ENCODE measurements around the gene KBTBD4.

KBTBD4 gene

GRCh38 chr11:47605921-47606320 lies 27.2 kb upstream of the KBTBD4 start:
- no peak for TF ChIP-seq CTCF (IDR thresholded peaks at IDR 0.05; ENCODE audit: control extremely low read depth, extremely low read depth, low read depth, missing control alignments)
- DNase-seq (ENCODE audit: extremely low spot score) = no peak
- ChIA-PET CTCF (interaction anchor here (1.0 to 3.0 kb wide), 2 partner anchors 9 to 13 kb away, joined by 3 to 17 read pairs; partner anchors contain the start of gene C1QTNF4), POLR2A (no interaction called here)

GRCh38 chr11:47603295-47603694 lies 24.5 kb upstream of the KBTBD4 start:
- TF ChIP-seq CTCF (IDR thresholded peaks at IDR 0.05; ENCODE audit: control extremely low read depth, extremely low read depth, low read depth, missing control alignments) = no peak
- ChIA-PET POLR2A (no interaction called here), CTCF (interaction anchor here (1.4 kb wide), 1 partner anchor 13 kb away, joined by 3 read pairs; no protein-coding TSS in a partner anchor)
- no peak for DNase-seq (ENCODE audit: extremely low spot score)

- DNase-seq (ENCODE audit: extremely low spot score) = no peak
- no peak for TF ChIP-seq CTCF (IDR thresholded peaks at IDR 0.05; ENCODE audit: control extremely low read depth, extremely low read depth, low read depth, missing control alignments)
- CTCF ChIA-PET = interaction anchor here (1.5 kb wide), 1 partner anchor 21 kb away, joined by 3 read pairs; the partner anchor contains the start of genes KBTBD4 and NDUFS3
- POLR2A ChIA-PET = no interaction called here
Measured at GRCh38 chr11:47599902-47600301, 21.1 kb upstream of the KBTBD4 start.

GRCh38 chr11:47595967-47596366 lies 17.2 kb upstream of the KBTBD4 start:
- no peak for TF ChIP-seq CTCF (IDR thresholded peaks at IDR 0.05; ENCODE audit: control extremely low read depth, extremely low read depth, low read depth, missing control alignments)
- DNase-seq (ENCODE audit: extremely low spot score) = no peak
- CTCF ChIA-PET = interaction anchor here (1.9 to 5.1 kb wide), 3 partner anchors 10 to 12 kb away, joined by 4 to 17 read pairs (median 8); partner anchors contain the start of gene FAM180B
- POLR2A ChIA-PET = no interaction called here

- no peak for DNase-seq (ENCODE audit: extremely low spot score)
- CTCF ChIA-PET = interaction anchor here (1.9 to 5.1 kb wide), 3 partner anchors 9 to 12 kb away, joined by 4 to 17 read pairs (median 8); partner anchors contain the start of gene FAM180B
- POLR2A ChIA-PET = interaction anchor here (0.9 kb wide), 1 partner anchor 10 kb away, joined by 3 read pairs; no protein-coding TSS in a partner anchor
- TF ChIP-seq CTCF (IDR thresholded peaks at IDR 0.05; ENCODE audit: control extremely low read depth, extremely low read depth, low read depth, missing control alignments) = no peak
Measured at GRCh38 chr11:47595029-47595428, 16.3 kb upstream of the KBTBD4 start.

GRCh38 chr11:47593934-47594855 lies 15.4 kb upstream of the KBTBD4 start, which contains the start of gene C1QTNF4:
TSS of gene C1QTNF4 (minus strand) at chr11:47594411. CDS start at chr11:47590810, 3,601 bp downstream.
- ChIA-PET CTCF (interaction anchor here (0.8 to 5.1 kb wide), 4 partner anchors 8 to 27 kb away, joined by 3 to 17 read pairs (median 9); partner anchors contain the start of gene FAM180B), POLR2A (no interaction called here)
- TF ChIP-seq CTCF (IDR thresholded peaks at IDR 0.05; ENCODE audit: control extremely low read depth, extremely low read depth, low read depth, missing control alignments) = no peak
- no peak for DNase-seq (ENCODE audit: extremely low spot score)

Measured in GM10248 (cell line).